Thoracic aorta (tissue), 2 donors: Measurements from ENCODE around the gene TGM4. TPM values are rescaled to one million over a fixed set of nuclear protein-coding genes. Genes with fewer than 3 reads are reported as not detected.

Experiments used
- ATAC-seq: fragments of 150-250 bp; one replicate; pipeline ENCODE4 v1.8.0; 2017; ENCODE audit warnings: low read depth; ENCODE audit not compliant: insufficient number of reproducible peaks, low FRiP score
- DNase-seq: peaks from one replicate; pipeline ENCODE4 v3.0.0-alpha.2; 2020; ENCODE audit warnings: low spot score
- H3K27ac ChIP-seq, 2 donors: fragments of 200-600 bp; sonication (generic); 1 replicate in 1 of 2; 2 replicates in 1 of 2; pipeline ENCODE4 v1.5.1; 2016; ENCODE audit warnings: mild to moderate bottlenecking in 2 of 2, moderate library complexity in 2 of 2
- H3K27me3 ChIP-seq: fragments of 200-600 bp; sonication (generic); replicated peaks from 2 replicates; pipeline ENCODE4 v1.6.0; 2016; ENCODE audit warnings: mild to moderate bottlenecking; ENCODE audit not compliant: insufficient read depth
- H3K36me3 ChIP-seq: fragments of 200-600 bp; sonication (generic); one replicate; pipeline ENCODE4 v1.5.1; 2016
- H3K4me1 ChIP-seq, 2 donors: fragments of 200-600 bp; sonication (generic); 1 replicate in 1 of 2; 2 replicates in 1 of 2; pipeline versions ENCODE4 v1.5.1 to v1.6.0; 2016; ENCODE audit warnings: low read depth in 2 of 2, mild to moderate bottlenecking in 1 of 2; ENCODE audit not compliant: control insufficient read depth in 1 of 2
- H3K4me3 ChIP-seq: fragments of 200-600 bp; sonication (generic); 2 replicates; pipeline ENCODE4 v1.5.1; 2016; ENCODE audit warnings: mild to moderate bottlenecking
- H3K9me3 ChIP-seq: fragments of 200-600 bp; sonication (generic); 2 replicates; pipeline ENCODE4 v1.5.1; 2016
- total RNA-seq, 2 donors: library from RNA; depleted of rRNA; stranded (reverse); fragments of >200 nt; gene quantifications; one replicate each; pipeline versions ENCODE4 v1.1.0 to v1.2.3, GENCODE V29; 2016
- TF ChIP-seq, protein P1 (sequence below): fragments of 200-600 bp; sonication (generic); IDR thresholded peaks from one replicate; pipeline ENCODE4 v1.5.1; 2019; ENCODE audit warnings: antibody characterized with exemption

The TGM4 gene
- total RNA-seq, 2 donors from 2014 or later = not detected

DNA sequence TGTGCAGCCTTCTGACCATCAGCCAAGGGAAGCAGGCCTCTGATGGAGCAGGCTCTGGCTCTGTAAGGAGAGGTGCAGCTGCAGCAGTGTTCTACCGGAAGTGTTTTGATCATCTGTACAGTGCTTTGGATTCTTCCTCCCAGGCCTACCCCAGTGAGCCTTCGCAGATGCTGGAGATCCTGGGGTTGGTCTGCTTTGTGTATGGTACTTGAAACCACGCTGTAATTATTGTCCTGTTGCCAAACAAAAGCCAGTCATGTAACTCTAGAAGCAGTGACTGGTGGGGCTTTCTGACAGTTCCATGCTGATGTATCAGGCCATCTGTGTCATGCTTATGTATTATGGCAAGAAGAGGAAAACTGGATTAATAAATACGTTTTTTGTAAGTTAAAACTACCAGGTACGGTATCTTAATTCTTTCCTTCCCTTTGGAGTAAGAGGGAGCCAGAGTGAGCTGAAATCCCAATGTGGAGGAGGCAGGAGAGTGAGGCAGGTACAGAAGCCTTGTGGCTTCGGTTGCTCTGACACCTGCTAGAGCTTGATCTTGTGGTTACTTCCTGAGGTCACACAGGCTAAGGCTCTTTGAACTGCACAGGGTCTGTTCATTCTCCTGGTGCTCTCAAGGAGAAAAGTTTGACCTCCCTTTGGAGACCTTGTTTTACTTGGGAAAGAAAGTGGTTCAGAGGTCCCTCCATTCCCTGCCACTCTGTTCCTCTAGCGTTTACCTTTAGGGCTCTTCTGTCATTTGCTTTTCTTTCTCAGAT, 9.0 kb upstream of the TGM4 start:
- Histone ChIP-seq H3K27me3 (no peaks in the 10 kb centered on the region), H3K36me3 (no peaks in the 10 kb centered on the region), H3K9me3 (no peaks in the 10 kb centered on the region), H3K27ac (no peak overlapping the region), H3K4me1 (peaks cover 6 to 12% of the 10 kb centered on the region in 2 donors), H3K4me3 (no peak overlapping the region)
- ATAC-seq (no peak), DNase-seq (no peak)
- TF ChIP-seq, protein P1, sequence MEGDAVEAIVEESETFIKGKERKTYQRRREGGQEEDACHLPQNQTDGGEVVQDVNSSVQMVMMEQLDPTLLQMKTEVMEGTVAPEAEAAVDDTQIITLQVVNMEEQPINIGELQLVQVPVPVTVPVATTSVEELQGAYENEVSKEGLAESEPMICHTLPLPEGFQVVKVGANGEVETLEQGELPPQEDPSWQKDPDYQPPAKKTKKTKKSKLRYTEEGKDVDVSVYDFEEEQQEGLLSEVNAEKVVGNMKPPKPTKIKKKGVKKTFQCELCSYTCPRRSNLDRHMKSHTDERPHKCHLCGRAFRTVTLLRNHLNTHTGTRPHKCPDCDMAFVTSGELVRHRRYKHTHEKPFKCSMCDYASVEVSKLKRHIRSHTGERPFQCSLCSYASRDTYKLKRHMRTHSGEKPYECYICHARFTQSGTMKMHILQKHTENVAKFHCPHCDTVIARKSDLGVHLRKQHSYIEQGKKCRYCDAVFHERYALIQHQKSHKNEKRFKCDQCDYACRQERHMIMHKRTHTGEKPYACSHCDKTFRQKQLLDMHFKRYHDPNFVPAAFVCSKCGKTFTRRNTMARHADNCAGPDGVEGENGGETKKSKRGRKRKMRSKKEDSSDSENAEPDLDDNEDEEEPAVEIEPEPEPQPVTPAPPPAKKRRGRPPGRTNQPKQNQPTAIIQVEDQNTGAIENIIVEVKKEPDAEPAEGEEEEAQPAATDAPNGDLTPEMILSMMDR = no peak

DNA sequence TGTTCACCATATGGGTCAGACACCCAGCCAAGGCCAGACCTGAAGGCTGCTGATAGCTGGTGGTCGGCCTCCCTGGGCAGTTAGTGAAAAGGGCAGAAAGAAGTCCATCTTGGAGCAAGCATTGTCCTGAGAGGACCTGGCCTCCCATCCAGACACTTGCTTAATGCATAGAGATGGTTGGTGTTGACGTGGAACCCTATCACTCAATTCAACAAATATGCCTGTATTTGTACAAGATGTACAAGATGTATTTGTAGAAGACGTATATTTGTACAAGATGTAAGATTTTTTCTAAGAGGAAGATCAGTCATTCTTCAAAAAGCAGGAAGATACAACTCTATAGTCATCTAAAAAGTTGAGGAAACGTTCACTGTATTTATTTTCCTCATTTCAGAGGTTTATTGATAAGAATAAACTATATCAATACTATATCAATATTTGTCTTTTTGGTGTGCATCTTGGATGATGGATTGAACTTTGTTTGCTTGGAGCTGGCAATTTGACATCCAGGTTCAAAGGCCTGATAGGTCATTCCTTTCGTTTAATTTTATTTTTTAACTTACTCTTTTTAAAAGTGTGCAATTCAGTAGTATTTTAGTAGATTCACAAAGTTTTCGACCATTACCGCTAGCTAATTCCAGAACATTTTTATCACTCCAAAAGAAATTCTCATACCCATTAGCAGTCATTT, 6.8 kb upstream of the TGM4 start:
- no peak overlapping the region for H3K4me3 ChIP-seq
- H3K4me1 ChIP-seq = peaks cover 3% of the 10 kb centered on the region in 2 donors
- TF ChIP-seq, protein P1 = no peak
- no peaks in the 10 kb centered on the region for H3K9me3 ChIP-seq
- H3K27me3 ChIP-seq = no peaks in the 10 kb centered on the region
- H3K36me3 ChIP-seq = no peaks in the 10 kb centered on the region
- ATAC-seq (no peak), DNase-seq (no peak)
- no peak overlapping the region for H3K27ac ChIP-seq

DNA sequence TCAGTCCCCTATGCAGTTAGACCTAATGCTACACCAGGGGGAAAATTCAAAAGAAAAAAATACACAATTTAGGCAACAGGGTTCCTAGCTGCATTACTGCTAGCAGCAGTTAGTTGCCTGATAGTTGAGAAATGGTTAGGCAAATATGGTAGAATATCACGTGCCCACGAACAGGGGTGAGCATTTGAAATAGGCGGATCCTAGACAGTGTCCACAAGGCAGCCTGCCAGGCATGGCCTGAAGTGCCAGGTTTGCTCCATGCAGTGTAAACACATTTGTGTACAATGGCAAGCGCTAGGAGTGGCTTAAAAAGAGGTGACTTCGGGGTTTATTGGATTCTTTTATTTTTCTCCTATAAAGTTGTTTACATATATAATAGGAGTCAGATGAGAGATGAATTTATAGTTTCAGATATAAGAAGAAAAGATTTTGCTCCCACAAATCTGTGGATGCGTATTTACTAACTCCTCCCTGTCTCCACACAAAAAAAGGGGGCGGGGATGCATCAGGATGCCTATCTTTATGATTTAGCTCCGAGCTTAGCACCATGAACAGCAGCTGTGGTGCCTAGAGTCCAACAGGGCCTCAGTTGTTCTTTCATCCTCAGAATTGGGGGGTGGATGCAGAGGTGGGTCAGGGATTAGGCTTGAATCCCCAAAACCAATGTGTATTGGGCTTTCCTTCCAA, 3.9 kb upstream of the TGM4 start:
- DNase-seq = no peak
- Histone ChIP-seq H3K27me3 (no peaks in the 10 kb centered on the region), H3K27ac (no peak overlapping the region), H3K4me3 (no peak overlapping the region), H3K36me3 (no peaks in the 10 kb centered on the region), H3K9me3 (no peaks in the 10 kb centered on the region), H3K4me1 (no peaks in the 10 kb centered on the region)
- no peak for ATAC-seq
- TF ChIP-seq, protein P1 = no peak

DNA sequence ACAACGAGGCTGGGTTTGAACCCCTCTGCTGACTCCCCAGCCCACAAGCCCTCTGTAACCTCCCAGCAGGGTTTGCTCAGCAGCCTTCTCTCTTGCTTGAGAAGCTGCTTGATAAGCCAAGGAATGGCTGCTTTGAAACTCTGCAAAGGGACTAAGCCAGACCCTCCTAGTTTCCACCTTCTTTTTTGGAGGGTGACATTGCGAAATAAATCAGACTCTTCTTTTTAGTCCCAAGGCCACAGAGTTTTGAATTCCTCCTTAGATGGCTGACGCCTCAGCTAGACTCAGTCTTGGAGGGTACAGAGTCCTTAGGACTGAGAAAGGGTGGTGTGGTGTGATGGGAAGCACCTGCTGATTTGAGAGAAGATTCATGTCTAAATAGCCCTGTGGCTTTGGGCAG, 1.2 kb downstream of the TGM4 start:
- no peaks in the 10 kb centered on the region for H3K9me3 ChIP-seq
- ATAC-seq (no peak), DNase-seq (no peak)
- no peak overlapping the region for H3K4me3 ChIP-seq
- TF ChIP-seq, protein P1 = no peak
- no peaks in the 10 kb centered on the region for H3K36me3 ChIP-seq
- H3K27ac ChIP-seq = no peak overlapping the region
- no peaks in the 10 kb centered on the region for H3K4me1 ChIP-seq
- H3K27me3 ChIP-seq = no peaks in the 10 kb centered on the region

DNA sequence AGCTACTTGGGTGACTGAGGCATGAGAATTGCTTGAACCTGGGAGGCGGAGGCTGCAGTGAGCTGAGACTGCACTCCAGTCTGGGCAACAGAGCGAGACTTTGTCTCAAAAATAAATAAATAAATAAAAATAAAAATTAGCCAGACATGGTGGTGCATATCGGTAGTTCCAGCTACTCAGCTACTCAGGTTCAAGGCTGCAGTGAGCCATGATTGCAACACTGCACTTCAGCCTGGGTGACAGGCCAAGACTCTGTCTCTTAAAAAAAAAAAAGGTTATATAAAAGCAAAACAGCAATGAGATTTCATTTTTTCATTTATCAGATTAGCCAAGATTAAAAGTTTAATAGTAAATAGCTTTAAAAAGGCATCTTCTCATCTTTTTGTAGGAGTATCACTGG, 2.9 kb downstream of the TGM4 start:
- no peak for DNase-seq
- Histone ChIP-seq H3K36me3 (no peaks in the 10 kb centered on the region), H3K27ac (no peak overlapping the region), H3K9me3 (no peaks in the 10 kb centered on the region), H3K27me3 (no peaks in the 10 kb centered on the region), H3K4me1 (no peaks in the 10 kb centered on the region), H3K4me3 (no peak overlapping the region)
- TF ChIP-seq, protein P1 = no peak
- ATAC-seq = no peak
